ENCODE results near the gene LIME1. TPM values are rescaled to one million over a fixed set of nuclear protein-coding genes. Genes with fewer than 3 reads are reported as not detected.

LIME1 gene
- total RNA-seq, 2 donors from 2014 or later = 4.9 to 14.0 TPM

- peaks cover 0 to 3% of the 10 kb centered on the region in 2 donors for H3K36me3 ChIP-seq (replicated peaks in 1 of 2; ENCODE audit: insufficient read depth in 1 of 2, low read depth in 2 of 2)
- WGBS, 2 donors = 90 to 91% methylated on average over 11 to 16 of the region's 16 CpGs
- H3K9me3 ChIP-seq = no peaks in the 10 kb centered on the region
- H3K27ac ChIP-seq = no peak overlapping the region
- no peaks in the 10 kb centered on the region for H3K27me3 ChIP-seq
- no peak overlapping the region for H3K4me3 ChIP-seq
- H3K4me1 ChIP-seq = peaks cover 36% of the 10 kb centered on the region
- intact Hi-C loops (cut with DNase I) = loop anchor here (5.0 kb wide), 1 partner anchor 35 kb away; the partner anchor contains the start of genes LIME1 and SLC2A4RG
- DNase-seq (peak in 2 of 4 donors; percentile 1 to 12), ATAC-seq (no peak)
- TF ChIP-seq, protein P1, sequence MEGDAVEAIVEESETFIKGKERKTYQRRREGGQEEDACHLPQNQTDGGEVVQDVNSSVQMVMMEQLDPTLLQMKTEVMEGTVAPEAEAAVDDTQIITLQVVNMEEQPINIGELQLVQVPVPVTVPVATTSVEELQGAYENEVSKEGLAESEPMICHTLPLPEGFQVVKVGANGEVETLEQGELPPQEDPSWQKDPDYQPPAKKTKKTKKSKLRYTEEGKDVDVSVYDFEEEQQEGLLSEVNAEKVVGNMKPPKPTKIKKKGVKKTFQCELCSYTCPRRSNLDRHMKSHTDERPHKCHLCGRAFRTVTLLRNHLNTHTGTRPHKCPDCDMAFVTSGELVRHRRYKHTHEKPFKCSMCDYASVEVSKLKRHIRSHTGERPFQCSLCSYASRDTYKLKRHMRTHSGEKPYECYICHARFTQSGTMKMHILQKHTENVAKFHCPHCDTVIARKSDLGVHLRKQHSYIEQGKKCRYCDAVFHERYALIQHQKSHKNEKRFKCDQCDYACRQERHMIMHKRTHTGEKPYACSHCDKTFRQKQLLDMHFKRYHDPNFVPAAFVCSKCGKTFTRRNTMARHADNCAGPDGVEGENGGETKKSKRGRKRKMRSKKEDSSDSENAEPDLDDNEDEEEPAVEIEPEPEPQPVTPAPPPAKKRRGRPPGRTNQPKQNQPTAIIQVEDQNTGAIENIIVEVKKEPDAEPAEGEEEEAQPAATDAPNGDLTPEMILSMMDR (IDR thresholded peaks at IDR 0.05) = no peak
- TF ChIP-seq POLR2A (IDR thresholded peaks at IDR 0.05) = no peak
Measured at GRCh38 chr20:63702036-63702665, 34.3 kb upstream of the LIME1 start.

DNA sequence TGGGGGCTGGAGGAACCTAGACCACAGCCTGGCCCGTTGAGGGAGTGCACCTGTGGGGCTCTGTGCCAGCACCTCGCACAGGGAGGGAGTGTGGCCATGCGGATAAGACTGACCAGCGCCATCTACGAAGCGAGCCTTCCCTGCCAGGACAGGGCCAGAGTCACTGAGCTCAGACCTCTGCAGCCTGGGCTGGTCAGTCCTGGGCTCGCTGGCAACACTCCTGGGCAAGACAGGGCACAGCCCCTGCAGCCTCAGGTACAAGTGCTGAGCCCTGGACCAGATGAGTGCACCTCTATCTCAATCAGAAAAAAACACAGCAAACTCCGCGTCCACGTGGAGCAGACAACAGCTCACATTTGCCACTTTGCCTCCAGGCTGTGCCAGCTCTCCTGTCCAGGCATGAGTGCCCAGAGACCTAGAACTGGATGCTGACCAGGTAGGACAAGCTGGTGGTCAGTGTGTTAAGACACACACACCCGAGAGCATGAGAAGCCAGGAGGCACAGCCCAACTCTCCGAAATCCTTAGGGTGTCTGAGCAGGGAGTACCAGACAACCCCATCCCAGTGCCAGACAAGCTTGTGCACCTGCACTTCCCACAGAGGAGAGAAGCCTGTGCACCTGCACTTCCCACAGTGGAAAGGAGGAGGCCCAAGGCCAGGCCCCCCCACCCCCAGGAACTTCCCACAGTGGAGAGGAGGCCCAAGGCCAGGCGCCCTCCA lies 33.6 kb upstream of the LIME1 start:
- ATAC-seq (no peak), DNase-seq (peak in 2 of 4 donors; percentile 2 to 6)
- peaks cover 28% of the 10 kb centered on the region for H3K4me1 ChIP-seq
- no peaks in the 10 kb centered on the region for H3K9me3 ChIP-seq
- no peaks in the 10 kb centered on the region for H3K27me3 ChIP-seq
- no peak overlapping the region for H3K27ac ChIP-seq
- no peak overlapping the region for H3K4me3 ChIP-seq
- H3K36me3 ChIP-seq (replicated peaks in 1 of 2; ENCODE audit: insufficient read depth in 1 of 2, low read depth in 2 of 2) = peaks cover 0 to 3% of the 10 kb centered on the region in 2 donors
- TF ChIP-seq, protein P1 (IDR thresholded peaks at IDR 0.05) = no peak
- TF ChIP-seq POLR2A (IDR thresholded peaks at IDR 0.05) = no peak
- intact Hi-C loops (cut with DNase I) = loop anchor here (5.0 kb wide), 1 partner anchor 34 kb away; the partner anchor contains the start of genes LIME1 and SLC2A4RG
- WGBS, 2 donors = 64 to 71% methylated on average over 12 to 13 of the region's 13 CpGs

DNA sequence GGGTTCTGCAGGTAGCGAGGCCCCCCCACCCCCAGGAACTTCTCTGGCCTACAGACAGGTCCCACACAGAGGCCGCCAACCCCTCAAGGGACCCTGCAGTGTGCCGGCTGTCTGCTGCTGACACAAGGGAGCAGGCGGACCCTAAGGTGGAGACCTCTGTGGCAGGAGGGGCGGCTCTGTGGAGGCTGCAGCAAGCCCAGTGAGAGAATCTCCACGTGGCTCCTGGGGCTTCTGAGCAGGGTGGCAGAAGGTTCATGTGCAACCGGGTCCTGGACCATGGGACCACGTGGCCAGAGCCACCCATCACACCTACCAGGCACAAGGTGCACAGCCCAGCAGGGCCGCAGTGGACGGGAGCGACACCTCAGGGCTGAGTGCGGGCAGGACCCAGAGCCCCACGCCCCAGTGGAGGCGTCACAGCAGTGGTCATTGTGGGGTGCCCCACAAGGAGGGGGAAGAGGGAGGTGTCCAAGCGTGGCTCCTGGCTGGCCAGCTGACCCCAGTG lies 32.9 kb upstream of the LIME1 start:
- no peak overlapping the region for H3K27ac ChIP-seq
- no peaks in the 10 kb centered on the region for H3K27me3 ChIP-seq
- H3K4me3 ChIP-seq = no peak overlapping the region
- peaks cover 26% of the 10 kb centered on the region for H3K4me1 ChIP-seq
- H3K36me3 ChIP-seq (replicated peaks in 1 of 2; ENCODE audit: insufficient read depth in 1 of 2, low read depth in 2 of 2) = peaks cover 0 to 3% of the 10 kb centered on the region in 2 donors
- no peaks in the 10 kb centered on the region for H3K9me3 ChIP-seq
- intact Hi-C loops (cut with DNase I) = loop anchor here (5.0 kb wide), 1 partner anchor 34 kb away; the partner anchor contains the start of genes LIME1 and SLC2A4RG
- peak in 1 of 4 donors; percentile 1 for DNase-seq
- no peak for TF ChIP-seq POLR2A (IDR thresholded peaks at IDR 0.05)
- TF ChIP-seq, protein P1 (IDR thresholded peaks at IDR 0.05) = no peak
- 88% methylated on average over 11 of the region's 15 CpGs; no CpG with 5 or more reads in 1 of the 2 donors for WGBS, 2 donors
- no peak for ATAC-seq

DNA sequence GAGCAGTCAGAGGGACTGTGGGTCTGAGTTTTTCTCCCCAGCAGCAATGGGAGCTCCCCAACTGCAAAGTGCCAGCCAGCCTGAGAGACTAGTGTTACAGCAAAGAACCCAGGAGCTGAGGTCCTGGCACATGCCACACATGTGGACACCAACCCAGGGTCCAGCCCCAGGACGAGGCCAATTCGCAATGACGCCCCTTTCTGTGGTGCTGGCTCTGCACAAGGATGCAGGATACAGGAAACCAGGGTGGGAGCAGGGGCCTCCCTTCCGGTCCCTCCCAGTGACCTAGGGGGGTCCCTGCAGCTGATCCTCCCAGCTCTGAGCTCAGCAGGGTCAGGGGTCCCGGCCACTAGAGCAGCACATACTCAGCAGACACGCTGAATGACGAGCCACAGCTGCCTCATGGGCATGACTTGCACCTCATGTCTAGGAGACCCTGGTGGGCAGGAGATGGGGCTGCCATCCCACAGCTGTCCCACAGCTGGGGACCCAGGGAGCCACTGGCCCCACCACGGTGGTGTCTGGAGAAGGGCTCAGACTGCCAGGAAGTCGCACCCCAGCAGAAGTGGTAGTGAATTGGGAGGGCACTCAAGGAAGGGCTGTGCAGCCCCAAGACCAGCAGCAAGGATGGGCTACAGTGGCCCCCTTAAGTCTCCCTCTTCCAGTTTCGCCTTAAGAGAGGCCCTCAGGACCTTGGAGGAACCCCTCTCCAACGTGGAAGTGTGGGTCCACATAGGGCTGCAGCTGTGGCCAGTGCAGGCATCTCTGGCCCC lies 32.3 kb upstream of the LIME1 start:
- DNase-seq (no peak), ATAC-seq (no peak)
- 63 to 92% methylated on average over 2 to 11 of the region's 11 CpGs for WGBS, 2 donors
- intact Hi-C loops (cut with DNase I) = loop anchor here (5.0 kb wide), 1 partner anchor 33 kb away; the partner anchor contains the start of genes LIME1 and SLC2A4RG
- Histone ChIP-seq H3K27ac (no peak overlapping the region), H3K4me1 (peaks cover 27% of the 10 kb centered on the region), H3K36me3 (replicated peaks in 1 of 2; ENCODE audit: insufficient read depth in 1 of 2, low read depth in 2 of 2) (peaks cover 0 to 3% of the 10 kb centered on the region in 2 donors), H3K27me3 (no peaks in the 10 kb centered on the region), H3K9me3 (no peaks in the 10 kb centered on the region), H3K4me3 (no peak overlapping the region)
- TF ChIP-seq, protein P1 (IDR thresholded peaks at IDR 0.05) = no peak
- TF ChIP-seq POLR2A (IDR thresholded peaks at IDR 0.05) = no peak
